ENCODE data around the gene CDK13. TPM values are rescaled to one million over a fixed set of nuclear protein-coding genes. Genes with fewer than 3 reads are reported as not detected.
"Not testable (repeated sequence)": the region's sequence is repeated elsewhere in the genome, so short reads cannot be mapped to it uniquely, and the experiment has no call there.

The CDK13 gene
- polyA plus RNA-seq, 2 of the 4 experiments (the other 2 are of a cell fraction), result 18.2 to 39.6 TPM

DNA sequence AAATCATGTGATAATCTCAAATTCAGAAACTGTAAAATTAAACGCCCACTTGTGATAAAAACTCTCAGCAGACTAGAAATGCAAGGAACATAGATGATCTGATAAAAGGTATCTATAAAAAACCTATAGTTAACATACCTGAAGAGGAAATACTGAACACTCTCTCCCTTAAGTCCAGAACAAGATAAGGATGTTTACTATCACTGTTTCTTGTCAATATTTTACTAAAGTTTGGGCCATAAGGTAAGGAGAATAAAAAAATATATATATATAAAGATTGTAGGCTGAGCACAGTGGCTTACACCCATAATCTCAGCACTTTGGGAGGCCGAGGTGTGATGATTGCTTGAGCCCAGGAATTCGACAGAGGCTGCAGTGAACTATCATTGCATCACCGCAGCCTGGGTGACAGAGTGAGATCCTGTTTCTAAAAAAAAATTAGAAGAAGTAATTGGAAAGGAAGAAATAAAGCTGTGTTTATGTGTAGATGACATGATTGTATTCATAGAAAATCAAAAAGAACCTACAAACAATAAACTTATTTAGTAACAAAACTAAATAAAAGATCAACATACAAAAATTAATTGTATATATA lies 155.9 kb downstream of the CDK13 start:
- no peak overlapping the region for H3K27ac ChIP-seq
- CTCF ChIA-PET, result no interaction called here
- ATAC-seq (no peak), DNase-seq (ENCODE audit: low read depth in 1 of 2, low spot score in 1 of 2) (no peak), FAIRE-seq (no peak)
- H3K9me3 ChIP-seq, result no peaks in the 10 kb centered on the region
- WGBS (ENCODE audit: missing lambda C conversion rate), result 84% methylated on average over 4 of the region's 4 CpGs
- TF ChIP-seq BHLHE40 (IDR thresholded peaks at IDR 0.05; ENCODE audit: low read depth, low read length), result no peak
- no peak for TF ChIP-seq CBX2 (IDR thresholded peaks at IDR 0.05; ENCODE audit: borderline replicate concordance, low read depth)
- TF ChIP-seq, protein P1, sequence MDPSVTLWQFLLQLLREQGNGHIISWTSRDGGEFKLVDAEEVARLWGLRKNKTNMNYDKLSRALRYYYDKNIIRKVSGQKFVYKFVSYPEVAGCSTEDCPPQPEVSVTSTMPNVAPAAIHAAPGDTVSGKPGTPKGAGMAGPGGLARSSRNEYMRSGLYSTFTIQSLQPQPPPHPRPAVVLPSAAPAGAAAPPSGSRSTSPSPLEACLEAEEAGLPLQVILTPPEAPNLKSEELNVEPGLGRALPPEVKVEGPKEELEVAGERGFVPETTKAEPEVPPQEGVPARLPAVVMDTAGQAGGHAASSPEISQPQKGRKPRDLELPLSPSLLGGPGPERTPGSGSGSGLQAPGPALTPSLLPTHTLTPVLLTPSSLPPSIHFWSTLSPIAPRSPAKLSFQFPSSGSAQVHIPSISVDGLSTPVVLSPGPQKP (IDR thresholded peaks at IDR 0.05; ENCODE audit: low read depth, low read length), result no peak
- TF ChIP-seq, protein P2, sequence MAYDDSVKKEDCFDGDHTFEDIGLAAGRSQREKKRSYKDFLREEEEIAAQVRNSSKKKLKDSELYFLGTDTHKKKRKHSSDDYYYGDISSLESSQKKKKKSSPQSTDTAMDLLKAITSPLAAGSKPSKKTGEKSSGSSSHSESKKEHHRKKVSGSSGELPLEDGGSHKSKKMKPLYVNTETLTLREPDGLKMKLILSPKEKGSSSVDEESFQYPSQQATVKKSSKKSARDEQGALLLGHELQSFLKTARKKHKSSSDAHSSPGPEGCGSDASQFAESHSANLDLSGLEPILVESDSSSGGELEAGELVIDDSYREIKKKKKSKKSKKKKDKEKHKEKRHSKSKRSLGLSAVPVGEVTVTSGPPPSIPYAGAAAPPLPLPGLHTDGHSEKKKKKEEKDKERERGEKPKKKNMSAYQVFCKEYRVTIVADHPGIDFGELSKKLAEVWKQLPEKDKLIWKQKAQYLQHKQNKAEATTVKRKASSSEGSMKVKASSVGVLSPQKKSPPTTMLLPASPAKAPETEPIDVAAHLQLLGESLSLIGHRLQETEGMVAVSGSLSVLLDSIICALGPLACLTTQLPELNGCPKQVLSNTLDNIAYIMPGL (CRISPR knock-in tag; IDR thresholded peaks at IDR 0.05; ENCODE audit: borderline replicate concordance), result no peak
- TF ChIP-seq, protein P3, sequence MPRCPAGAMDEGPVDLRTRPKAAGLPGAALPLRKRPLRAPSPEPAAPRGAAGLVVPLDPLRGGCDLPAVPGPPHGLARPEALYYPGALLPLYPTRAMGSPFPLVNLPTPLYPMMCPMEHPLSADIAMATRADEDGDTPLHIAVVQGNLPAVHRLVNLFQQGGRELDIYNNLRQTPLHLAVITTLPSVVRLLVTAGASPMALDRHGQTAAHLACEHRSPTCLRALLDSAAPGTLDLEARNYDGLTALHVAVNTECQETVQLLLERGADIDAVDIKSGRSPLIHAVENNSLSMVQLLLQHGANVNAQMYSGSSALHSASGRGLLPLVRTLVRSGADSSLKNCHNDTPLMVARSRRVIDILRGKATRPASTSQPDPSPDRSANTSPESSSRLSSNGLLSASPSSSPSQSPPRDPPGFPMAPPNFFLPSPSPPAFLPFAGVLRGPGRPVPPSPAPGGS (IDR thresholded peaks at IDR 0.05), result no peak
- H3K4me2 ChIP-seq, result no peak overlapping the region
- no peaks in the 10 kb centered on the region for H3K4me1 ChIP-seq
- H3K4me3 ChIP-seq, result no peak overlapping the region
- POLR2A ChIA-PET, result no interaction called here

DNA sequence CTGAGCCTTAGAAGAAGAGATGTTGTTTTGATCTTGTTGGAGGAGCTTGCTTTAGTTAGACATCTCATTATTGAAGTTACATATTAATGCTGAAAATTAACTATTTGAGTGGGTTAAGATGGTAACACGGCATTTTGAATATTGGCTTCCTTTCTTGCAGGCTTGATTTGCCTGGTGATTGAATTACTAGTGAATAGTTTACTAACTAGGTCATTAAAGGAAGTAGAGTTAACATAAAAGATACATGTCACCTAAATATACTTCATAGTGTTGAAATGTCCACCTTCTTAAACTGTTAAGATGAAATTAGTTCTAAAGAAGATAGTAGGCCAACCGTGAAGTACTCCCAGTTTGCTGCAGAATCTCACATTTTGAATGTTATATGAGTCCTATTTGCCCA lies 165.9 kb downstream of the CDK13 start:
- Histone ChIP-seq H3K27ac (no peak overlapping the region), H3K4me2 (no peak overlapping the region), H3K4me1 (no peaks in the 10 kb centered on the region), H3K9me3 (no peaks in the 10 kb centered on the region), H3K4me3 (no peak overlapping the region)
- ChIA-PET CTCF (no interaction called here), POLR2A (no interaction called here)
- WGBS (ENCODE audit: missing lambda C conversion rate), result 95% methylated on average over 2 of the region's 2 CpGs
- FAIRE-seq, result no peak
- TF ChIP-seq, protein P4, sequence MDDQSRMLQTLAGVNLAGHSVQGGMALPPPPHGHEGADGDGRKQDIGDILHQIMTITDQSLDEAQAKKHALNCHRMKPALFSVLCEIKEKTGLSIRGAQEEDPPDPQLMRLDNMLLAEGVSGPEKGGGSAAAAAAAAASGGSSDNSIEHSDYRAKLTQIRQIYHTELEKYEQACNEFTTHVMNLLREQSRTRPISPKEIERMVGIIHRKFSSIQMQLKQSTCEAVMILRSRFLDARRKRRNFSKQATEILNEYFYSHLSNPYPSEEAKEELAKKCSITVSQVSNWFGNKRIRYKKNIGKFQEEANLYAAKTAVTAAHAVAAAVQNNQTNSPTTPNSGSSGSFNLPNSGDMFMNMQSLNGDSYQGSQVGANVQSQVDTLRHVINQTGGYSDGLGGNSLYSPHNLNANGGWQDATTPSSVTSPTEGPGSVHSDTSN (IDR thresholded peaks at IDR 0.05), result no peak
- no peak for TF ChIP-seq HOXB13 (CRISPR knock-in tag; IDR thresholded peaks at IDR 0.05; ENCODE audit: low read depth)
- TF ChIP-seq FOSL2 (IDR thresholded peaks at IDR 0.05), result no peak
- TF ChIP-seq FOSL2 (CRISPR knock-in tag; IDR thresholded peaks at IDR 0.05), result no peak
- no peak for TF ChIP-seq RAD21 (conservative IDR thresholded peaks at IDR 0.05 in 1 of 2, IDR thresholded peaks at IDR 0.05 in 1 of 2)
- TF ChIP-seq SREBF2 (IDR thresholded peaks at IDR 0.05), result no peak
- no peak for TF ChIP-seq TFCP2L1 (CRISPR knock-in tag; IDR thresholded peaks at IDR 0.05)
- TF ChIP-seq CHD4 (IDR thresholded peaks at IDR 0.05; ENCODE audit: borderline replicate concordance), result no peak
- TF ChIP-seq, protein P1 (IDR thresholded peaks at IDR 0.05; ENCODE audit: low read depth, low read length), result no peak
- TF ChIP-seq, protein P5, sequence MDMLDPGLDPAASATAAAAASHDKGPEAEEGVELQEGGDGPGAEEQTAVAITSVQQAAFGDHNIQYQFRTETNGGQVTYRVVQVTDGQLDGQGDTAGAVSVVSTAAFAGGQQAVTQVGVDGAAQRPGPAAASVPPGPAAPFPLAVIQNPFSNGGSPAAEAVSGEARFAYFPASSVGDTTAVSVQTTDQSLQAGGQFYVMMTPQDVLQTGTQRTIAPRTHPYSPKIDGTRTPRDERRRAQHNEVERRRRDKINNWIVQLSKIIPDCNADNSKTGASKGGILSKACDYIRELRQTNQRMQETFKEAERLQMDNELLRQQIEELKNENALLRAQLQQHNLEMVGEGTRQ (IDR thresholded peaks at IDR 0.05), result no peak
- no peak for TF ChIP-seq ESRRA (IDR thresholded peaks at IDR 0.05; ENCODE audit: borderline replicate concordance, low read length)
- no peak for TF ChIP-seq NR3C1 (IDR thresholded peaks at IDR 0.05)
- TF ChIP-seq HDAC2 (IDR thresholded peaks at IDR 0.05), result no peak
- TF ChIP-seq BHLHE40 (IDR thresholded peaks at IDR 0.05; ENCODE audit: low read depth, low read length), result no peak
- TF ChIP-seq CBX2 (IDR thresholded peaks at IDR 0.05; ENCODE audit: borderline replicate concordance, low read depth), result no peak
- no peak for ATAC-seq
- no peak for DNase-seq (ENCODE audit: low read depth in 1 of 2, low spot score in 1 of 2)

DNA sequence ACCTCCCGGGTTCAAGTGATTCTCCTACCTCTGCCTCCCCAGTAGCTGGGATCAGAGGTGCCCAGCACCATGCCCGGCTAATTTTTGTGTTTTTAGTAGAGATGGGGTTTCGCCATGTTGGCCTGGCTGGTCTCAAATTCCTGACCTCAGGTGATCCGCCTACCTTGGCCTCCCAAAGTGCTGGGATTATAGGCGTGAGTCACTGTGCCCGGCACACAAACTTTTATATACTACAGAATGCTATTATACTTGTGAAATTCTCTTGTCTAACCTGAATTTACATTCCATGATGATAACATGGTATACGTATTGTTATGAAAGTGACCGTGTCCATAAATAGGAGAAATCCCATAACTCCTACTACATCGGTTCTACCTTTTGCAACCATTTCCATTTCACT lies 167.1 kb downstream of the CDK13 start:
- FAIRE-seq, H3K27ac ChIP-seq: not testable (repeated sequence)

DNA sequence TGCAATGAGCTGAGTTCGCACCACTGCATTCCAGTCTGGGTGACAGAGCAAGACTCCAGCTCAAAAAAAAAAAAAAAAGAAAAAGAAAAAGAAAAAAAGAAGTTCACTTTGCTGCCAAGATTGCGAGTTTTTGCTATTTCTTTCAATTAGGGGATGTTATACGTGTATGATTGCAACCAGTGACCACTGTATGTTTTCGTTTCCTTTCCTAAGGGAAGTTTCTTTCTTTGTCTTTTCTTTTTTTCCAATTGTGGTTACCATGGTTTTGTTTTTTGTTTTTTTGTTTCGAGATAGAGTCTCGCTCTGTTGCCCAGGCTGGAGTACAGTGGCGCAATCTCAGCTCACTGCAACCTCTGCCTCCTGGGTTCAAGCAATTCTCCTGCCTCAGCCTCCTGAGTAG lies 168.1 kb downstream of the CDK13 start:
- DNase-seq (ENCODE audit: low read depth in 1 of 2, low spot score in 1 of 2); FAIRE-seq; H3K4me3 ChIP-seq; H3K4me1 ChIP-seq; ATAC-seq; H3K4me2 ChIP-seq; H3K9me3 ChIP-seq; H3K27ac ChIP-seq: not testable (repeated sequence)
- ChIA-PET POLR2A (interaction anchor here (1.0 kb wide), 1 partner anchor 16 kb away, joined by 3 read pairs; the partner anchor contains the start of gene MPLKIP), CTCF (interaction anchor here (0.6 kb wide), 1 partner anchor 52 kb away, joined by 3 read pairs; no protein-coding TSS in a partner anchor)
- 96% methylated on average over 7 of the region's 7 CpGs for WGBS (ENCODE audit: missing lambda C conversion rate)

More for the DNA sequence above, 167.1 kb downstream of the CDK13 start:
- not testable (repeated sequence) for H3K4me2 ChIP-seq; H3K4me3 ChIP-seq; ATAC-seq; H3K4me1 ChIP-seq; DNase-seq (ENCODE audit: low read depth in 1 of 2, low spot score in 1 of 2); H3K9me3 ChIP-seq
- CTCF ChIA-PET, result interaction anchor here (0.8 kb wide), 1 partner anchor 17 kb away, joined by 5 read pairs; the partner anchor contains the start of genes MPLKIP and SUGCT
- 89% methylated on average over 9 of the region's 9 CpGs for WGBS (ENCODE audit: missing lambda C conversion rate)
- POLR2A ChIA-PET, result interaction anchor here (1.0 kb wide), 1 partner anchor 17 kb away, joined by 3 read pairs; the partner anchor contains the start of gene MPLKIP

All from A549 (cell line).